Thyroid gland (tissue), 4 donors: Measurements from ENCODE around the gene TMEM259. TPM values are rescaled to one million over a fixed set of nuclear protein-coding genes. Genes with fewer than 3 reads are reported as not detected.

Source experiments
- DNase-seq, 2 donors: peaks; one replicate each; pipeline ENCODE4 v3.0.0-alpha.2; 2019
- H3K27ac ChIP-seq, 3 donors: fragments of 200-600 bp; sonication (generic); 1 replicate in 2 of 3; 2 replicates in 1 of 3; pipeline ENCODE4 v1.5.1; 2016 to 2019; ENCODE audit warnings: mild to moderate bottlenecking in 1 of 3, moderate library complexity in 1 of 3
- H3K27me3 ChIP-seq: fragments of 200-600 bp; sonication (generic); one replicate; pipeline ENCODE4 v1.5.1; 2019
- H3K36me3 ChIP-seq, 2 donors: fragments of 200-600 bp; sonication (generic); one replicate each; pipeline ENCODE4 v1.5.1; 2016 to 2019
- H3K4me1 ChIP-seq, 2 donors: fragments of 200-600 bp; sonication (generic); one replicate each; pipeline ENCODE4 v1.5.1; 2017 to 2019
- H3K4me3 ChIP-seq, 3 donors: fragments of 200-600 bp; sonication (generic); replicated peaks in 1 of 3; 1 replicate in 2 of 3; 2 replicates in 1 of 3; pipeline ENCODE4 v1.5.1; 2016; ENCODE audit warnings: mild to moderate bottlenecking in 1 of 3
- H3K9me3 ChIP-seq: fragments of 200-600 bp; sonication (generic); one replicate; pipeline ENCODE4 v1.5.1; 2017
- POLR2A ChIP-seq, 2 donors: fragments of 450-650 bp; IDR thresholded peaks; one replicate each; pipeline ENCODE4 v1.6.1; 2017; ENCODE audit warnings: antibody characterized with exemption in 2 of 2, mild to moderate bottlenecking in 2 of 2, moderate library complexity in 1 of 2
- WGBS, 2 donors: methylation state at CpG; one replicate each; pipeline ENCODE4 v1.1.5; 2017; 5-methylcytosine and 5-hydroxymethylcytosine counted together
- intact Hi-C: fragments of 100-400 bp; cut with DNase I; formaldehyde crosslinking; loops from one replicate; pipeline ENCODE4 v1.15.1; 2023
- total RNA-seq, 4 donors: library from RNA; depleted of rRNA; stranded (reverse); fragments of >200 nt; gene quantifications; one replicate each; pipeline ENCODE4 v1.2.3, GENCODE V29; 2016
- TF ChIP-seq, protein P1 (sequence below), 6 experiments: fragments of 200-600 bp in 3 of 6; fragments of 450-650 bp in 3 of 6; sonication (generic) in 3 of 6; IDR thresholded peaks; one replicate each; pipeline ENCODE4 v1.5.1; 2016 to 2019; ENCODE audit warnings: antibody characterized with exemption in 6 of 6, mild to moderate bottlenecking in 2 of 6, inconsistent platforms in 1 of 6, moderate library complexity in 1 of 6

The TMEM259 gene
- total RNA-seq, 4 donors from 2014 or later, result 162 to 238 (median 192) TPM

DNA sequence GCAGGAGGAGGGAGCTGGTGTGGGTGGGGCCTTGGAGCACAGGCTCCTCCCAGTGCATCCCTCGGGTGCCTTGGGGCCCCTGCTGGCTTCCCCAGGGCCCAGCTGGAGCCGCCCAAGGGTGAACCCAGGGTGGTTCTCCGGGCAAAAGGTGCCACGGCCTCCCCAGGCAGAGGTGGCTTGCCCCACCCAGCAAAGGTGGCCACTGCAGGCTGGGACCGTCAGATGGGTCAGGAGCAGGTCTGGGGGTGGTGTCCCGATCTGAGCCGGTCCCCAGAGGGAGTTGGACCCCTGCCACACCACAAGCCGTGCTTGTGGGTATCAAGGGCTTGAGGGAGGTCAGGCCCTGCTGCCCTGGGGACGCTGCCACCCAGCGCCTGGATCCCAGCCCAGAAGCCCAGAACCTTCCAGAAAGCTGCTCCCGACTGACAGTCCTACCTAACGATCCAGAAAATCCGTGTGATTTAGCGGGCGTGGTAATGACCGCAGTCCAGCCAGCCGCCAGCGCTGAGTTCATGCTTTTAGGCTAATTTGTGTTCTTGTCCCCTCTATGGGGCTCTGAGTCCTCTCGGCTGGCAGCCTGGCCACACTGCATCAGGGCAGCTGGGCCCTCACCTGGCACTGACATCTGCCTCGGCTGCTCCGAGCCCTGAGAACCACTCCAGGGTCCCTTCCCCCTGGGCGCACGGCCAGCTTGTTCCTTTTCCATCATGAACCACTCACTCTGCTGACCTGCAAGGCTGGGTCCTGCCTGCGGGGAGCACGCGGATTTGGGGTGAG lies 25.7 kb downstream of the TMEM259 start:
- H3K36me3 ChIP-seq, result peaks cover 10 to 17% of the 10 kb centered on the region in 2 donors
- no peaks in the 10 kb centered on the region for H3K27me3 ChIP-seq
- H3K9me3 ChIP-seq, result no peaks in the 10 kb centered on the region
- DNase-seq, result peak; percentile 88 to 92
- H3K4me1 ChIP-seq, result peaks cover 19 to 29% of the 10 kb centered on the region in 2 donors
- intact Hi-C loops, result no loop called here
- peak overlapping the region; percentile 14 to 83 (median 73) for H3K27ac ChIP-seq
- 27 to 42% methylated on average over 6 to 13 of the region's 26 CpGs for WGBS, 2 donors
- no peak overlapping the region for H3K4me3 ChIP-seq
- TF ChIP-seq, protein P1, sequence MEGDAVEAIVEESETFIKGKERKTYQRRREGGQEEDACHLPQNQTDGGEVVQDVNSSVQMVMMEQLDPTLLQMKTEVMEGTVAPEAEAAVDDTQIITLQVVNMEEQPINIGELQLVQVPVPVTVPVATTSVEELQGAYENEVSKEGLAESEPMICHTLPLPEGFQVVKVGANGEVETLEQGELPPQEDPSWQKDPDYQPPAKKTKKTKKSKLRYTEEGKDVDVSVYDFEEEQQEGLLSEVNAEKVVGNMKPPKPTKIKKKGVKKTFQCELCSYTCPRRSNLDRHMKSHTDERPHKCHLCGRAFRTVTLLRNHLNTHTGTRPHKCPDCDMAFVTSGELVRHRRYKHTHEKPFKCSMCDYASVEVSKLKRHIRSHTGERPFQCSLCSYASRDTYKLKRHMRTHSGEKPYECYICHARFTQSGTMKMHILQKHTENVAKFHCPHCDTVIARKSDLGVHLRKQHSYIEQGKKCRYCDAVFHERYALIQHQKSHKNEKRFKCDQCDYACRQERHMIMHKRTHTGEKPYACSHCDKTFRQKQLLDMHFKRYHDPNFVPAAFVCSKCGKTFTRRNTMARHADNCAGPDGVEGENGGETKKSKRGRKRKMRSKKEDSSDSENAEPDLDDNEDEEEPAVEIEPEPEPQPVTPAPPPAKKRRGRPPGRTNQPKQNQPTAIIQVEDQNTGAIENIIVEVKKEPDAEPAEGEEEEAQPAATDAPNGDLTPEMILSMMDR (IDR thresholded peaks at IDR 0.05), result no peak
- no peak for TF ChIP-seq POLR2A (IDR thresholded peaks at IDR 0.05)

DNA sequence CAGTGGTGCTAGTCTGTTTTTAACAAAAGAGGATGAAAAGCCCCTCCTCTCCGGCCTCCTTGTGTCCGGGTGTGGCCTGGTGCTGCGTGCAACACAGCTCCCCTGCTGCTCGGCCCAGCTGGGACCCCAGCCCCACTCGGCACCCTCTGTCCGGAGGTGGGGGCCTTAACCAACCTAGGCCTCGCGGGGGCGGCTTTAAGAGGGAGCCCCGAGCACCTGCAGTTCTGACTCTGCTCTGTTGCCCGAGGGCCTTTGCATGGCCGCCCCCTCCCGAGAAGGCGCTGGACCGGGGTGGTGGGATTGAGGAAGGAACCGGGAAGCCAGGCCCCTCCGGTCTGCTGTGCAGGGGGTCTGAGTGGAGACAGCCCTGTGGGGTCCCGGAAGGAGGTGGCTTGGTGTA lies 26.4 kb downstream of the TMEM259 start:
- intact Hi-C loops, result no loop called here
- Histone ChIP-seq H3K36me3 (peaks cover 15 to 19% of the 10 kb centered on the region in 2 donors), H3K27ac (peak overlapping the region in 2 of 3 donors; percentile 73 to 83), H3K9me3 (no peaks in the 10 kb centered on the region), H3K27me3 (no peaks in the 10 kb centered on the region), H3K4me1 (peaks cover 19 to 26% of the 10 kb centered on the region in 2 donors), H3K4me3 (no peak overlapping the region)
- no peak for DNase-seq
- TF ChIP-seq, protein P1 (IDR thresholded peaks at IDR 0.05), result no peak
- no peak for TF ChIP-seq POLR2A (IDR thresholded peaks at IDR 0.05)
- 92 to 93% methylated on average over 17 to 18 of the region's 18 CpGs for WGBS, 2 donors

DNA sequence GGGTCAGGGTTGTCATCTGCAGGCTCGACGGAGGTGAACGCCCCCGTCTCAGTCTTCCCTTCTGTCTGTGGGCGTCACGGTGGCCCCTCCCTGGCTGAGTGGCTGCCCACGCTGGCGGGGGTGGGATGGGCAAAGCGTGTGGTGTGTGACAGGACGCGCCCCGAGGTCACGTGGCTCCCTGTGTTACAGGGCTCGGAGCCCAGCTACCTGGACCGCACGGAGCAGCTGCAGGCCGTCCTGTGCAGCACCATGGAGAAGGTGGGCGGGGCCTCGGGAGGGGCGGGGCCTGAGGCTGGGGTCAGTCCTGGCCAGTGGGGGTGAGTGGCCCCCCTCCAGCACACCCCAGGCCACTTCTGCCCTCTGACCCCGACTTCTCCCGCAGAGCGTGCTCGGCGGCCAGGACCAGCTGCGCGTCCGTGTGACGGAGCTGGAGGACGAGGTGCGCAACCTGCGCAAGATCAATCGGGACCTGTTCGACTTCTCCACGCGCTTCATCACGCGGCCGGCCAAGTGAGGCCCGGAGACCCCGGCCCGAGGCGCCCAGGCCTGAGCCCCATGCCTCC lies 27.0 kb downstream of the TMEM259 start:
- DNase-seq, result no peak
- intact Hi-C loops, result no loop called here

DNA sequence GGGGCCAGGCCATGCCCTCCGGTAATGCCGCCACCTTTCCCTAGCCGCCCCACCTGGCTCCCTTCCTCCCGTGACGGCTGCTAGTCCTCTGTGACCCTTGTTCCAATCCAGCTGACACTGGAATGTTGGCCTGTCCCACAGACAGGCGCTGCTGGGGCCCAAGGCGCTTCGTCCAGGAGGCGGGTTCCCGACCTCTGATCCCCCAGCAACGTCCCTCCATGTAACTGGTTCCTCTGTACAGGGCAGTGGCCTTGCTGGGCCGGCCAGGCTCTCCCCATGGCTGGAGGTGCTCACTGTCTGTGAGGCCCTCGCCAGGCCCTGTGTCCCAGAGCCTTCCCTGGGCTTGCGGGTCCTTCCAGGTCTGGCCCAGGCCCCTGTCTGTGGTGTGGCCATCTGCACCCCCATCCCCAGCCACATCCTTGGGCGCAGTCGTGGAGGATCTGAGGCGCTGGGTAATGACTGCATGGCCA lies 27.5 kb downstream of the TMEM259 start:
- TF ChIP-seq, protein P1 (IDR thresholded peaks at IDR 0.05), result no peak
- no peak for TF ChIP-seq POLR2A (IDR thresholded peaks at IDR 0.05)
- peaks cover 15 to 19% of the 10 kb centered on the region in 2 donors for H3K36me3 ChIP-seq
- H3K4me3 ChIP-seq, result no peak overlapping the region
- WGBS, 2 donors, result 93 to 94% methylated on average over 6 to 14 of the region's 17 CpGs
- no peaks in the 10 kb centered on the region for H3K9me3 ChIP-seq
- H3K4me1 ChIP-seq, result peaks cover 19 to 26% of the 10 kb centered on the region in 2 donors
- intact Hi-C loops, result no loop called here
- H3K27ac ChIP-seq, result no peak overlapping the region
- H3K27me3 ChIP-seq, result no peaks in the 10 kb centered on the region
- DNase-seq, result no peak

More for the DNA sequence above, 27.0 kb downstream of the TMEM259 start:
- WGBS, 2 donors, result 87 to 91% methylated on average over 35 to 43 of the region's 43 CpGs
- TF ChIP-seq POLR2A (IDR thresholded peaks at IDR 0.05), result no peak
- TF ChIP-seq, protein P1 (IDR thresholded peaks at IDR 0.05), result no peak
- Histone ChIP-seq H3K9me3 (no peaks in the 10 kb centered on the region), H3K4me3 (no peak overlapping the region), H3K27me3 (no peaks in the 10 kb centered on the region), H3K4me1 (peaks cover 19 to 26% of the 10 kb centered on the region in 2 donors), H3K36me3 (peaks cover 15 to 19% of the 10 kb centered on the region in 2 donors), H3K27ac (no peak overlapping the region)

DNA sequence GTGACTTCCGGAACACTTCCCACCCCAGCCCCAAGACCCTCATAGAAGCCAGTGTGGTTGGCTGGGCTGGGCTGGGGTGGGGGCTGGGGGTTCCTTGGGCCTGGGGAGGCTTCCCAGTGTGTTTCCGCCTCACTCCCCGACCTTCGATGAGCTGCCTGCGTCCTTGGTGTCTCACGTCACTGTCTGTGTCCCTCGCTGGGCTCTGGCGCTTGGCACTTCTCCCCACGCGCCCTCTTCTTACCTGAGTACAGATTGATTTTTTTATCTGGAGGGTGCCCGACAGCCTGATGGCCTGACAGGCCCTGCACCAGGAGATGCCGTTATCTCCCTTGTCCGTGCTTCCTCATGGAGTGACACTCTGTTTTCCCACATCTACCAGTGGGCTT lies 28.3 kb downstream of the TMEM259 start:
- TF ChIP-seq POLR2A (IDR thresholded peaks at IDR 0.05), result no peak
- TF ChIP-seq, protein P1 (IDR thresholded peaks at IDR 0.05), result no peak
- intact Hi-C loops, result no loop called here
- Histone ChIP-seq H3K36me3 (peaks cover 15 to 19% of the 10 kb centered on the region in 2 donors), H3K27me3 (no peaks in the 10 kb centered on the region), H3K4me1 (peaks cover 19 to 26% of the 10 kb centered on the region in 2 donors), H3K9me3 (no peaks in the 10 kb centered on the region), H3K27ac (no peak overlapping the region), H3K4me3 (no peak overlapping the region)
- no peak for DNase-seq
- WGBS, 2 donors, result 96 to 97% methylated on average over 13 of the region's 13 CpGs
